Natural killer cell (primary cell): Measurements from ENCODE around the gene PIK3CD. TPM values are rescaled to one million over a fixed set of nuclear protein-coding genes. Genes with fewer than 3 reads are reported as not detected.
A peak's percentile ranks its signal among the peaks of the same experiment; 100 is the strongest.

Experiments
- ATAC-seq, 3 donors: fragments of 150-1000 bp in 2 of 3; fragments of 200-7000 bp in 1 of 3; cut with Tn5 transposase; 1 replicate in 1 of 3; 2 replicates in 2 of 3; pipeline ENCODE4 v1.10.0; 2021; ENCODE audit warnings: mild to moderate bottlenecking in 2 of 3, moderate library complexity in 2 of 3
- DNase-seq, 2 donors: peaks; one replicate each; pipeline versions ENCODE4 v3.0.0 to v3.0.0-alpha.2; 2013 to 2021; ENCODE audit warnings: mixed read lengths in 1 of 2
- H3K27ac ChIP-seq: one replicate; pipeline ENCODE4 v1.5.1; 2013; ENCODE audit warnings: mild to moderate bottlenecking, low read length
- H3K27me3 ChIP-seq: one replicate; pipeline ENCODE4 v1.6.1; 2013; ENCODE audit warnings: low read length; ENCODE audit not compliant: control insufficient read depth, insufficient read depth
- H3K36me3 ChIP-seq: one replicate; pipeline ENCODE4 v1.6.1; 2013; ENCODE audit warnings: low read length; ENCODE audit not compliant: control insufficient read depth, insufficient read depth
- H3K4me1 ChIP-seq: one replicate; pipeline ENCODE4 v1.6.1; 2013; ENCODE audit warnings: low read length; ENCODE audit not compliant: control insufficient read depth, insufficient read depth
- H3K4me3 ChIP-seq: one replicate; pipeline ENCODE4 v1.5.1; 2013; ENCODE audit warnings: low read length
- H3K9me3 ChIP-seq: one replicate; pipeline ENCODE4 v1.6.1; 2013; ENCODE audit warnings: low read length; ENCODE audit not compliant: control insufficient read depth, insufficient read depth
- H3K27ac Mint-ChIP-seq, 2 donors: one replicate each; pipeline ENCODE4 v1.8.0; 2022; ENCODE audit warnings: mild to moderate bottlenecking in 2 of 2, mixed read lengths in 2 of 2, moderate library complexity in 1 of 2
- H3K27me3 Mint-ChIP-seq, 2 donors: one replicate each; pipeline ENCODE4 v1.8.0; 2022; ENCODE audit warnings: low read depth in 2 of 2, mixed read lengths in 2 of 2
- H3K36me3 Mint-ChIP-seq: one replicate; pipeline ENCODE4 v1.8.0; 2022; ENCODE audit warnings: mixed read lengths
- H3K4me1 Mint-ChIP-seq, 2 donors: one replicate each; pipeline ENCODE4 v1.8.0; 2022; ENCODE audit warnings: mixed read lengths in 2 of 2
- H3K4me3 Mint-ChIP-seq: one replicate; pipeline ENCODE4 v1.8.0; 2022; ENCODE audit warnings: mild to moderate bottlenecking, moderate library complexity, mixed read lengths
- H3K9me3 Mint-ChIP-seq, 2 donors: one replicate each; pipeline ENCODE4 v1.8.0; 2022; ENCODE audit warnings: mixed read lengths in 2 of 2
- CTCF ChIP-seq: fragments of 200-600 bp; IDR thresholded peaks from one replicate; pipeline ENCODE4 v1.8.0; 2022; ENCODE audit warnings: antibody characterized with exemption
- WGBS: methylation state at CpG from one replicate; pipeline ENCODE4 v1.1.7; 2013; ENCODE audit warnings: missing lambda C conversion rate; ENCODE audit not compliant: insufficient coverage; 5-methylcytosine and 5-hydroxymethylcytosine counted together
- intact Hi-C: fragments of 100-400 bp; cut with micrococcal nuclease; formaldehyde crosslinking; loops from one replicate; pipeline ENCODE4 v1.14.2; 2022
- total RNA-seq, 4 donors: library from RNA; stranded (reverse); fragments of 120-200 nt in 1 of 4; gene quantifications; one replicate each; pipeline versions ENCODE4 v1.2.3 to v1.2.4, GENCODE V29; 2013 to 2022

The PIK3CD gene
- total RNA-seq, 3 donors from 2014 or later (not counting 1 experiment from before 2014, with no cell fraction given) = 171 to 240 (median 198) TPM

- TF ChIP-seq CTCF = no peak
- DNase-seq = peak in 1 of 2 donors; percentile 52
- Histone ChIP-seq H3K27ac (no peak overlapping the region), H3K36me3 (peaks cover 18% of the 10 kb centered on the region), H3K9me3 (no peaks in the 10 kb centered on the region), H3K4me3 (no peak overlapping the region), H3K4me1 (peaks cover 63% of the 10 kb centered on the region), H3K27me3 (no peaks in the 10 kb centered on the region)
- peak overlapping the region; percentile 92 for H3K4me3 Mint-ChIP-seq
- peaks cover 64 to 72% of the 10 kb centered on the region in 2 donors for H3K4me1 Mint-ChIP-seq
- intact Hi-C loops = no loop called here
- WGBS = 79% methylated on average over 5 of the region's 6 CpGs
- H3K27ac Mint-ChIP-seq = peak overlapping the region; percentile 76 to 88
- H3K36me3 Mint-ChIP-seq = peaks cover 8% of the 10 kb centered on the region
- H3K9me3 Mint-ChIP-seq = no peaks in the 10 kb centered on the region
- ATAC-seq = no peak
- no peaks in the 10 kb centered on the region for H3K27me3 Mint-ChIP-seq
Measured at GRCh38 chr1:9691108-9691445, 39.5 kb downstream of the PIK3CD start.

- WGBS = 75% methylated on average over 5 of the region's 5 CpGs
- Mint-ChIP-seq H3K36me3 (peaks cover 8% of the 10 kb centered on the region), H3K4me3 (peak overlapping the region; percentile 92), H3K4me1 (peaks cover 60 to 73% of the 10 kb centered on the region in 2 donors), H3K27ac (peak overlapping the region; percentile 76 to 88), H3K9me3 (no peaks in the 10 kb centered on the region), H3K27me3 (no peaks in the 10 kb centered on the region)
- no peak for DNase-seq
- Histone ChIP-seq H3K36me3 (peaks cover 18% of the 10 kb centered on the region), H3K9me3 (no peaks in the 10 kb centered on the region), H3K27ac (no peak overlapping the region), H3K4me1 (peaks cover 57% of the 10 kb centered on the region), H3K27me3 (no peaks in the 10 kb centered on the region), H3K4me3 (no peak overlapping the region)
- intact Hi-C loops = no loop called here
- no peak for ATAC-seq
- no peak for TF ChIP-seq CTCF
Measured at GRCh38 chr1:9691691-9692090, 40.2 kb downstream of the PIK3CD start.

- H3K27ac Mint-ChIP-seq = peak overlapping the region; percentile 43 to 67
- H3K4me1 Mint-ChIP-seq = peaks cover 36 to 54% of the 10 kb centered on the region in 2 donors
- no peaks in the 10 kb centered on the region for H3K9me3 Mint-ChIP-seq
- ATAC-seq = no peak
- DNase-seq = no peak
- Histone ChIP-seq H3K36me3 (peaks cover 29% of the 10 kb centered on the region), H3K27ac (no peak overlapping the region), H3K4me1 (peaks cover 22% of the 10 kb centered on the region), H3K4me3 (no peak overlapping the region), H3K9me3 (no peaks in the 10 kb centered on the region), H3K27me3 (no peaks in the 10 kb centered on the region)
- intact Hi-C loops = no loop called here
- H3K36me3 Mint-ChIP-seq = peaks cover 8% of the 10 kb centered on the region
- no peak for TF ChIP-seq CTCF
- H3K27me3 Mint-ChIP-seq = no peaks in the 10 kb centered on the region
- no peak overlapping the region for H3K4me3 Mint-ChIP-seq
- WGBS = 94% methylated on average over 2 of the region's 2 CpGs
Measured at GRCh38 chr1:9696793-9697192, 45.3 kb downstream of the PIK3CD start.

GRCh38 chr1:9699361-9699760, 47.8 kb downstream of the PIK3CD start:
- no peak overlapping the region for H3K4me3 Mint-ChIP-seq
- peaks cover 8% of the 10 kb centered on the region for H3K36me3 Mint-ChIP-seq
- H3K27ac Mint-ChIP-seq = peak overlapping the region; percentile 67 to 81
- ATAC-seq (no peak), DNase-seq (no peak)
- no peak overlapping the region for H3K4me3 ChIP-seq
- no peaks in the 10 kb centered on the region for H3K27me3 Mint-ChIP-seq
- no peaks in the 10 kb centered on the region for H3K9me3 ChIP-seq
- H3K9me3 Mint-ChIP-seq = no peaks in the 10 kb centered on the region
- no peaks in the 10 kb centered on the region for H3K27me3 ChIP-seq
- intact Hi-C loops = no loop called here
- H3K36me3 ChIP-seq = peaks cover 18% of the 10 kb centered on the region
- peaks cover 46 to 58% of the 10 kb centered on the region in 2 donors for H3K4me1 Mint-ChIP-seq
- no peak overlapping the region for H3K27ac ChIP-seq
- H3K4me1 ChIP-seq = peaks cover 35% of the 10 kb centered on the region
- TF ChIP-seq CTCF = no peak
- WGBS = 88% methylated on average over 7 of the region's 7 CpGs
